ENCODE results near the gene ANXA5.
"Not testable (repeated sequence)": the region's sequence is repeated elsewhere in the genome, so short reads cannot be mapped to it uniquely, and the experiment has no call there.

The ANXA5 gene

DNA sequence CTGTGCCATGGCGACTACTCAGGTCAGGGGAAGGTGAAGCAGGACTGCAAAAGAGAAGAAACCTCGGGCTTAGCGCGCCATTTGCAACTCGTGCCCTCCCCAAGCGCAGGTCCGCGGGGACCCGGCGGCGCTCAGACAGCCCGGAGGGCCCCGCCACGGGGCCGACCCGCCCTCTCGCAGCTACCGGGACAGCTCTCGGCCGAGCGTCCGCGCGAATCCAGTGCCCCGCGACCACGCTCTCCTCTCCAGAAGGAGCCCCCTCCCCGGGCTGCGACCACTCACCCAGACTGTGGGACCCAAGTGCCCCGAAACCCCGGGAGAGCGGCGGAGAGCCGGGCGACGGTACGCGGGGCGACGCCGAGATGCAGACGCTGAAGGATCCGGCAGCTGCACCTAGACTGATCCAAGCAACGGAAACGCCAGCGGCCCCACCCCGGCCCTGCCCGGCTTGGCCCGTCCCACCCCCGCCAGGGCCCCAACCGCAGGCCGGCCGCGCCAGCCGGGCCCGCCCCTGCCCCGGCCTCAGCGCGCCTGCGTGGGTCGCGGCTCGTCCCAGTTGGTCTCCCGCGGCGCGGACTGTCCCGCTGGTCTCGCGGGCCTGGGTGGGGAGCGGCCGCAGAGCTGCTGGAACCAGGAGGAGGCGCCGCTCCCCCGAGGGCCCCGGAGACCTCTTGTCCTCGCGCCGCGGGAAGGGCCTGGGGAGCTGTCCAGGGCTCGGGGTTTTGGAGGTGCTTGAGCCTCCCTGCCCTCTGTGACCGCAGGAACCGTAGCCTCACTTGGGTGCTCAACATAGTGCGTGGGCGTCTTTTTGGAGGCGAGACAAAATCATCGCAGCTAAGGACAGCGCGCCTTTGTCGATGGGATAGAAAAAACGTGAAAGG is at the start of gene ANXA5:
ANXA5 (minus strand) TSS at position 400 of the 881 bp plus-strand sequence; CDS start at position 9, 391 bp downstream.
- peak; percentile 79 for DNase-seq

DNA sequence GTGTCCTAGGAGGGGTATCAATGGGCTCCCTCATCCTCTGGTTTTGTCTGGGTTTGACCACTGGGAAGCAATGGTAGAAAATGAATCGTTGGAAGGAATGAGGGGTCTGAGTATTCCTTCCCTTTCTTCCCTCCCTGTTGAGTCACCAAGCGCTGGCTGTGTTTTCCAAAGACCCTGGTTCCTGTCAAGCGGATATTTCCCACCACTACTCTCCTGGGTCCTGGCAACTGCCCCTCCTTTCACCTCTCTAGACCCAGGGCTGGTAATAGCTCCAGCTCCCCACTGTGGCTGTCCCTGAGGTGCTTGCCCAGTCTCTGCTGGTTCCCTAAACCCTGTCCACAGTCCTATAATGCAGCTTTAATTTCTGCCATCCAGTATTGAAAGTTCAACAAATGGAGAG is 46.0 kb upstream of the ANXA5 start:
- DNase-seq: no peak

DNA sequence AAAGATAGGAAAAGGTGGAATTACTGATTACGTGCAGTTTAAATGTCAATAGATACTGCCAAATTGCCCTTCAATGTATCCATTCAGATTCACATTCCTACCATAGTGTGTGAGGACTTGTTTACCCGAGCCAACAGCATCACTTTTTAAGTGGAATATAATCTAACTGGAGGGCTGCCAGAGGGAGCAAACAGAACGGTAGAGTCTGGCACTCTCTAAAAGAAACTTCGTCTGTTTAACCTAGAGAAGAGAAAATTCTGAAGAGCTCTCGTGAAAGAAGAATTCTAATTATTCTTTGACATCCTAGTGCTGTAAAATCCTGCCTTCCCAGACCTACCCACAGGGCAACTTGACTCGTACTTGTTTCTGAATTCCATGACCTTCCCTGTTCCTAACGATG is 45.0 kb upstream of the ANXA5 start:
- DNase-seq: no peak

DNA sequence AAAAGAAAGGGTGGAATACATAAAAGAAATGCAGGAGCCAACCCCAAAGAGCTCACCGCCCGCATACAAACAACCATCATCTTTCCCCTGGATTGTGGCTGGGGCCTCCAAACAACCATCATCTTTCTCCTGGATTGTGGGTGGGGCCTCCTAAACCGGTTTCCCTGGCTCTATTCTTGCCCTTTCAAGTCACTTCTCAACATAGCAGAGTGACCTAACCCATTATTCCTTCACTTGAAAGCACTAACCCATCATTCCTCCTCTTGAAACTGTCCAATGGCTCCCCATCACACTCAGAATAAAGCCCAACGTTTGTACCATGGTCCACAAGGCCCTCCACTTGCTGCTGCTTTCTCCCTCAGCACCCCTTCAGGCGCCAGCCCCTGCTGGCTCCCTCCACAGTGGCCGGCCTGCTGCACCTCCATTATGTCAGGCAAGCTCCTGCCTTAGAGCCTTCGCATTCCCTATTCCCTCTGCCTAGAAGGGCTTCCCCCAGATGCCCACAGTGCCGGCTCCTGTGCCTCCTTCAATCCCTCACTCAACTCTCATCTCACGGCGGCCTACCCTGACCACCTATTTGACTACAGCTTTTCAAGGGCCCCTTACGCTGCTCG is 44.1 kb upstream of the ANXA5 start:
- DNase-seq: no peak

DNA sequence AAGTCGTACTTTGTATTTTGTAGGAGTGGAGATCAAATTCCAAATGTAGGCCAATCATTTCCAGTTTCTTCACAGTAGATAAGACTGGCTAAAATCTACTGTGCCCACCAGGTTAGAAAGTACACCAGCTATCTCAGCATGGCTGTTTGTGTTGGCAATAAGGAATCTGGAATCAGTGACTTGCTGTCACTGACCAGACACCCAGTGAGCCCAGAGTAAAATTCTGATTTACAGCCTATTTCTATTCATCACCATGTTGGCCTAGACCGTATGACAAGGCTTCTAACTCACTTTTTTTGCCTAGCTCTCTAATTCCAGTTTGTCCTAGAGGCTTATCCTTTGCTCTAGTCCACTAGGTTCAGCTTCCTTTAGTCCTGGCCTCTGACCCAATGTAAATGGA is 42.8 kb upstream of the ANXA5 start:
- DNase-seq: no peak

DNA sequence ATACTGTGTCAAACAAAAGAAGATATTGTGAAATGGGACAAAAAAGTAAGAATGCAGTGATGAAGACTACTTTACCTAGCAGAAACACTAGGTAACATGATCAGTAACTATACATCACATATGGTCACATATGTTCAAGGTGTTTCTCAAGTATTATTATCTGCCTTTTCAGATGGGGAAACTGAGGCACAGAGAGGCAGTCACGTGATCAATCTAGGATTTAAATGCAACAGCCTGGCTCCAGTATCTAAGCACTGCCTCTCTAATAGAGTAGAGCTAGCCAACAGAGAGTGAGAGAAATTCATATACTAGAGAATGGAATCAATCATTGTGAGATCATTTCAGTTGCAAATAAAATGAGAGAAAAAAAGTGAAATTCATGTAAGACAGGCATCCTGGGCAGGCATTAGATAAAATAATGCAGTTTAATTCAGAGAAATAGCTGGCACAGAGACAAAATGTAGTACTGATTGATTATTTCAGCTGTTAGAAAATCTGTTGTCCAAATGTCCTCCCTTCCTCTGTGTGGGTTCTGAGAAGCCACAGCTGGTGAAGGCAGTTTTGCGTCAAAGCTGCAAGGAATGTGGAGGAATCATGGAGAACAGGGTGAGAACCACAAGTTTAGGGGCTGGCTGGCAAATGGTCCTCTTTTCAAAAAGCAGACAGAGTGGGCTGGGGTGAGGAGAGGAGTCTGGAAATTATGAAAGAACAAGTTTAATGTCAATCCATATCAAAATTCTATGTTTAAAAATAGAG is 42.2 kb upstream of the ANXA5 start:
- DNase-seq: no peak

DNA sequence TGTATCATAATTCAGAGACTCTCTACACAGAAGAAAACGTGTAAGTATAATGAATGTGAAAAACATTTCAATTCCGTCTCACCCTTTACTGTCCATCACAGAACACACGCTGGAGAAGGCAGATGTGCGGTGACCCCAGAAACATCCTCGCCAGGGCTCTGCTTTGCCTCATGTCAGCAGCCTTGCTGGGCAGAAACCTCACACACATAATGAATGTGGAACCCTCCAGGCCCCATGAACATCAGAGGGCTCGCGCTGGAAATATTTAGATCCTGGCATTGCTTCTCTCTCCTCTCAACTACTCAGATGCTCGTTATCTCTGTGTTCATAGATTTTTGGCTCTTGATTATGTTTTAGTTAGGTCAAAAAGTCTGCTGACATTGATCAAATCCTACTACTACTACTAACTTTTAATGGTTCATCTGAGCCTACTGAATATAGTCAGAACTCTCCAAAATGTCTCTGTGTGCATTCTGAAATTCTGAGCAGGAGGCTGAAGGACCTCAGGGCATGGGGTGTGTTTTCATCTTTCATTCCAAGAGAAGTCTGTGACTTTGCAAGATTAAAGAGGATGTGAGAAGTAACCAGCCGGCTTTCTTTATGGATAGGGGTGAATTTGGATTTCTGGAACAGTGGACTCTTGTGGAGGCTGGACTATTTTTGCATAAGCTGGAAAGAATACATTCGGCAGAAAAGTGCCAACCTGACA is 41.2 kb upstream of the ANXA5 start:
- no peak for DNase-seq

DNA sequence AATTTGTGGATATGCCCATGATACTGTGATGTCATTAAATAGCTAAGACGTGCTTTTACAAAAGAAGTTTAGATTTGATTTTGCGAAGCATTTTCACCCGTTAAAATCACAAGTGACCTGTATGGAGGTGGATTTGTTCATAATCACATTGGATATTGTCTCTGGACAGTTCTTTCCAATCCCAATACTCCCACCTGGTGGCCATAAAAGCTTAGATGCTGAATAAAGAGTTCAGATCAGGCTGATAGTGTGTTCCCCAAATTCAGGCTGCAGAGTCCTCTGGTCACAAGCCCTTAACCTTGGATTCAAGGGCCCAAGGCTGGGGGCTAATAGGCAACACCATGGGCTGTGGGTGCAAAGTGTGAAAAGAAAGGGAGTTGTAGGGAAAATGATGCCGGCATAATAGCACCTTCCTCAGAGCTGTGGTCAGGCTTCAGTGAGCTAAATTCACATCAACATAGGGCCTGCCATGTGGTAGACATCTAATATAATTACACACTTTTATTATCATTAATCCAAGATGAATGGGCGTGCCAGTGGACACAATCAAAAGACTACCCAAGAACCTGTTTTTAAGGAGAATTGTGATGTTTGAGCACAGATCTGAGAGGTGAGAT is 40.1 kb upstream of the ANXA5 start:
- DNase-seq: no peak

DNA sequence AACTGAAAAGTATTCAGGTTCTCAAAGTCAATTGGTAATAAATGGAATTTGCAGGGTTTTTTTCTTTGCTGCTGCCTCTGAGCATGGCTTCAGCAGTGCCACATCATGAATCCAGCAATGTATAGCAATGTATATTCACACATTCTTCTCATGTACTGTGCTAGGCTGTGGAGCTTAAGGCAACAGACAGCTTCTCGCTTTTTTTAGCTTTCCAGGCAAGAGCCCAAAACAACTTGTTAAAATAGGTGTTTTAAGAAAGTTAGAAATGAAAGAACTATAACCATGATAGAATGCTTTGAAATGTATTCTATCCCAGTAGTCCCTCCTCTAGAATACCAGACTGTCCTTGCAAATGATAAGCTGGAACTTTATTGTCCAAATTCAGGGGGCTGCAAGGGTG is 37.8 kb upstream of the ANXA5 start:
- DNase-seq: no peak

DNA sequence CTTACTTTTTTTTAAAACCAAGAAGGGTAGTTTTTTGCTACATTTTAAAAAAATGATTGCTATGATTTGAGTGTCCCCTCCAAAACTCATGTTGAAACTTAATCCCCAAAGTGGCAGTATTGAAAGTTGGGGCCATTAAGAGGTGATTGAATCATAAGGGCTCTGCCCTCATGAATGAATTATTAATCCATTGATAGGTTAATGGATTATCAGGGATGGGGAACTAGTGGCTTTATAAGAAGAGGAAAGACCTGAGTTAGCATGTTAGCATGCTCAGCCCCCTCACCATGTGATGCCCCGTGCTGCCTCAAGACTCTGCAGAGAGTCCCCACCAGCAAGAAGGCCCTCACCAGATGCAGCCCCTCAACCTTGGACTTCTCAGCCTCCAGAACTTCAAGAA is 37.2 kb upstream of the ANXA5 start:
- DNase-seq: no peak

DNA sequence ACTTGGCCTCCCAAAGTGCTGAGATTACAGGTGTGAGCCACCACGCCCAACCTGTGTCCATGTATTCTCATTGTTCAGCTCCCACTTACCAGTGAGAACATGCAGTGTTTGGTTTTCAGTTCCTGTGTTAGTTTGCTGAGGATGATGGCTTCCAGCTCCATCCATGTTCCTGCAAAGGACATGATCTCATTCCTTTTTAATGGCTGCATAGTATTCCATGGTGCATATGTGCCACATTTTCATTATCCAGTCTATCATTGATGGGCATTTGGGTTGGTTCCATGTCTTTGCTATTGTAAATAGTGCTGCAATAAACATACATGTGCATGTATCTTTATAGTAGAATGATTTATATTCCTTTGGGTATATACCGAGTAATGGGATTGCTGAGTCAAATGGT is 33.0 kb upstream of the ANXA5 start:
- not testable (repeated sequence) for DNase-seq

DNA sequence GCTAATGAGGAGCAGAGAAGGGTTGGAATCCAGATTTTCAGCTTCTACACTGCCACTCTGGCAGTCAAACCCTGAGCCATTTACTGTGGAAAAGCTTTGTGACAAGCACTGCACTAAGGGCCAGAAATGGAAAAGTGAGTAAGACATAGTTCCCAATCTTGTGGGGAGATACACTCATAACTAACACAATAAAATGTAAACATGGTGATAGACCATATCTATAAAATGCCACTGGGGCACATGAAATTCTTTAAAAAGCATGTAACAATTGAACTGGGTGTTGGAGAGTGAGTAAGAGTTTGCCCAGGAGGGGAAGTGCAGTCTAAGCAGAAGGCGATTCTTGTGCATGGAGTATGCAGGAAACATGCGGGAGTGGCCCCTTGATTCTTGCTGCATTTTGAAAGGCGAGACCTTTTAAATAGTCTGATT is 32.0 kb upstream of the ANXA5 start:
- no peak for DNase-seq

DNA sequence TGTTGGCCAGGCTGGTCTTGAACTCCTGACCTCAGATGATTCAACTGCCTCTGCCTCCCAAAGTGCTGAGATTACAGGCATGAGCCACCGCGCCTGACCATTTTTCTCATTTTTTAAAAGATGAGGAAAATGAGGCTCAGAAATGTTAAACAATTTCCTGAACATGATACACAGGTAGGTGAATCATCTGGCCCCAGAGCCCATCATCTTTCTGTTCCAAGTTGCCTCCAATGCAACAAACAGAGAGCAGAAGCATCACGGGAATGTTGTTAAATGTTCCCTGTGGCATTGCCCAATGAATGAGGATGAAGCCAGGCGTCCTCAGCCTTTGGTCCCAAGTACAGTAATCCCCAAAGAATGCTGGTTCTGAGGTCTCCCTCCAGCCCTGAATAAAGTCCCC is 31.3 kb upstream of the ANXA5 start:
- no peak for DNase-seq

DNA sequence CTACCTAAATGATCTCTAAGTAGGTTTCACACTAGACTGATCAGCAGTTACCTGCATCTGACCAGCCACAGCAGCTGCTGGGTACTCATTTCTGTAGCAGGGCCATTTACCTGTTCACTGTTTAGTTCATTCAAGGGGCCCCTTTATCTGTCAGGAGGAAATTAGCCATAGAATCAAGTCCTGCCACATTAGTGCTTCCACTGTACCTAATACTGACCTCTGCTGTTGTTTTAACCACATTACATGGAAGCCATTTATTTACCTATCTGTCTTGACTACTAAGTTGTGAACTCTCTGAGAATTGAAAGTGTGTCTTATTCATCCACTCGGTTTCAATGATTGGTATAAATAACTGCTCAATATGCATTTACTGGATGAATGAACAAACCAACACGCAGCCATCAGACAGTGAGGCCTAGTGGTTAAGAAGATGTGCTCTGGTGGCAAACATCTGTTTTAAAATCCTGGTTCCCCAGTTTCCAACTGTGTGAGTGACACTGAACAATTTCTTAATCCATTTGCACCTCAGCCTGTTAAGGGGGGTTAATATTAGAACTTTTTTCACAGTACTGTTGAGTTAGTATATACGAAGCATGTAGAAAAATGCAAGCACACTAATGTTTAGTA is 30.0 kb upstream of the ANXA5 start:
- no peak for DNase-seq

DNA sequence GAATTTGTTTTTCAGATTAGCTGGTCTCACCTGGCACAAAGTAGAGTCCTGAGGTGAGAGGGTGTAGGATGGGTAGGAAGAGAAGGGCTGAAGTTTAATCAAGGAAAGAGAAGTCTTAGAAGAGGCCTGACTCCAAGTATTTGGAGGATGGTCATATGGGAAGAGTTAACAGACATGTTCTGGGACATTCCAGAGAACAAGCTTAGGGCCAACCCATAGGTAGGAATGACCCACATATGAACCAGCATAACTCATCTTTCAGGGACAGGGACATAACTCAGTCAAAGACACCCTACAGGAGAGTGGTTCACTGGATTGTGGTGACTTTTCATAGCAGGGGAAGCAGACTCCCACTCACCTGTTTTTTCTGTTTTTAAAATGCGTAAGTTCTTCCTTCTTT is 27.9 kb upstream of the ANXA5 start:
- DNase-seq: no peak

DNA sequence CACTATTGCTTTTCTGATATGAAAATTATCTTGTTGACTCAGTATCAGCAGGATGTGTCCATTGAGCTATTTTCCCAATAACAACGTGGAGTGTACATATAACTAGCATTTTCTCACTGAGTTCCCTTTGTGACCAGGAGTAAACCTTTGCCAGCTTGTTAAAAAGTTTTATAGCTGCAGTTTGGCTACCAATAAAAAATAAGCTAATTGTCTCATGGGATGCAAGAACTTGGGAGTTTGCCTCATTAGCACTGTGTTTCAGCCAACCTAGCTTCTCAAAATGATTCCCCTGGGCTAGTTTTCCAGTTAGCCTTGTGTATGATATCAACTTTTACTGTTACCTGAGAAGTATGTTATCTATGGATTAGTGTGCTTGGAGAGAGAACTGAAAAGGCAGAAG is 24.9 kb upstream of the ANXA5 start:
- no peak for DNase-seq

DNA sequence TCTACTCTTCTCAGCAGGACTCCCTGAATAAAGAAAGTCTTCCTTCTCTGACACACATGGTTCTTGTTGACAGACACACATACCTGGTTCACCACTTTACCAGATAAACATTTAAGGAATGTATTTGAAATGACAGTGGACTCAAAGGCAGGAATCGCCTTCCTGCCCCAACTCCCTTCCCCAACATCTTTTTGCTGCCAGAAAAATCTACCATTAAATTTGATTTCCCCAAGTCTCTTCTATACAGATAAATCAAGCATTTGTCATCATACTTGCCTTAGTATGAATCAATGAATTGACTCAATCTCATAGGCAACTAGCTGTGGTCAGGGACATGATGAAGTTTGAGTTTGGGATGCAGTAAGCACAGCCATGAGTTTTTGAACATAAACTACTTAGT is 23.3 kb upstream of the ANXA5 start:
- no peak for DNase-seq

DNA sequence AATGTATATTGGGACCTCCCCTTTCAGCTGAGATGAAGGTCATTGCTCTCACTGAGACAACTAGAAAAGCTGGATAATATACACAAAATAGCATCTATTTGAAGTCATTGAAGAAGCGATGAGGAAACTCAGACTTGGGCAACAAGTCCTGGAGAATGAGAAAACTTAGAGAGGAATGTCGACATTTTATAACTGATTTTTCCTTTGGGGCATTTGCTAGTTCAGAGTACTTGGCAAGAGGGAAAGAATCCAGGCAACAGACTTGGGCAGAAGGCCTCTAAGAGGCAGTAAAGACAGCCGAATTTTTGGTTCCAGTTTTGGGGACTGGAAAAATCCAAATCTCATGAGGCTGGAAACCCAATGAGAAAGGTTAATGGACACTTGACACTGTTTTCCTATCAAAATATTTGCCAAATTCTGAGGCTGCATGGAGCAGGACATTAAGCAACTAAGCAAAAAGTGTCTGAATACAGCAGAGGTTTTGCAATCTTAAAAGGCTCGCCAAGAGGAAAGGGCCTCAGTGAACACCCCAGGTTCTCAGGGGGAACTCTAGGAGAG is 21.0 kb upstream of the ANXA5 start:
- no peak for DNase-seq

DNA sequence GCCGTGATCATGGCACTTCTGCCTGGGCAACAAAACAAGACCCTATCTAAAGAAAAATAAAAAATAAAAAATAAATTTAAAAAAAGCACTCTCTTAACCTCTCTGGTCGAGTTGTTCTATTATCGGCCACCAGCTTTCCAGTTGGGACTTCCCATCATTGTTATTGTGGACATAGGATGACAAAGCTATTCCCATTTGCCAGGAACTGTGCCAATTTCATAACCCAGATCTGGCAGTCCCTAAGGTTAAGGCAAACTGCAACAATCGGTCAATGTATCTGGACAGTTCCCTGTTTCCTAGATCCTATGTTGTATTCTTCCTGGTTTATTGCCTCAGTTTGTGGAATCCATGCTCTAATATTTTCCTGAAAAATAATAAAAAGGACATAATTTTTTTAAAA is 17.8 kb upstream of the ANXA5 start:
- DNase-seq: no peak

DNA sequence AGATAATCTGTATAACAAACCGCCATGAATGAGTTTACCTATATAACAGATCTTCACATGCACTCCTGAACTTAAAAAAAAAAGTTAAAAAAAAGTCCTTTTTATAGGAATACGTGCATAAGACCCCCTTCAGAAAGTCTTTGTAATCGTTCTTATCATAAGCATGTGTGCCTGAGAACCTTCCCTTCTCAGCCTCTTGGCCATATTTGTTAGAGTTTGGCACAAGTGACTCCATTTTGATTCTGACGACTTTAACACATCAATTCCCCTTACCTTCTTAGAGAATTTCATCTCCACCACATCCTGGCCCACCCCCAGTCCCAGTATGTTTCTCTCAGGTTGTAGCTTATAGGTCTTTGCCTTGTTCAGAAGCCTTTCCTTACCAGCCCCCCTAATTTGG is 16.0 kb upstream of the ANXA5 start:
- no peak for DNase-seq

DNA sequence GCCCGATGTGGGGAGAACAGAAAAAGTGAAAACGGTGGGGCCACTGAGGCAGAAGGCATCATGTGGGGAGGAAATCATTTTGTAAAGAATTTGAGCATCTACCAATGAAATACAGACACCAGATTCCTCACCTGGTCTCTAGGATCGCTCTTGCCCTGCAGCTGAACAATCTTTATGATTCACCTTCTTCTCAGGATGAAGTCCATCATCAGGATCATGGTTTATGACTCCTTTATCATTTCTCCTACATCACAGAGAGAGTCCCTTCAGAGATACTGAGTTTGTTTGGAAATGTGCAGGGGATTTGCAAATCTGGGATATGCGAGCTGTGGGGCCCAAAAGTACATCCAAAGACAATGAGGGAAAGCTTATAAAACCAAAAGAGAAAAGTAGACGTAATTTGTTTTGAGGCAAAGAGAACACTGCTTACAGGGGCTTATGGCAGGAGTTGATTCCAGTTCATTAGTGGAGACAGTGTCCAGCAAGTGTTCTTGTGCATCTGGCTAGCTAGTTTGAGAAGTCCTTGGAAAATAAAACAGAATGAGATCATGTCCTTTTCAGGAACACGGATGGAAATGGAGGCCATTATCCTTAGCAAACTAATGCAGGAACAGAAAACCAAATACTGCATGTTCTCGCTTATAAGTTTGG is 15.3 kb upstream of the ANXA5 start:
- no peak for DNase-seq

All from activated CD4-positive, CD25-positive, alpha-beta regulatory T cell treated with anti-CD3 and anti-CD28 coated beads, Interleukin-2, amount 50 U/mL, for 72 hours (primary cell).